NCI-H1417 (cell line): ENCODE measurements around the gene PPP4R4.

Source experiments
- DNase-seq, 3 experiments: peaks; one replicate each; lab custom pipeline; 2025; lab: John Stamatoyannopoulos, UW

The PPP4R4 gene, protein sequence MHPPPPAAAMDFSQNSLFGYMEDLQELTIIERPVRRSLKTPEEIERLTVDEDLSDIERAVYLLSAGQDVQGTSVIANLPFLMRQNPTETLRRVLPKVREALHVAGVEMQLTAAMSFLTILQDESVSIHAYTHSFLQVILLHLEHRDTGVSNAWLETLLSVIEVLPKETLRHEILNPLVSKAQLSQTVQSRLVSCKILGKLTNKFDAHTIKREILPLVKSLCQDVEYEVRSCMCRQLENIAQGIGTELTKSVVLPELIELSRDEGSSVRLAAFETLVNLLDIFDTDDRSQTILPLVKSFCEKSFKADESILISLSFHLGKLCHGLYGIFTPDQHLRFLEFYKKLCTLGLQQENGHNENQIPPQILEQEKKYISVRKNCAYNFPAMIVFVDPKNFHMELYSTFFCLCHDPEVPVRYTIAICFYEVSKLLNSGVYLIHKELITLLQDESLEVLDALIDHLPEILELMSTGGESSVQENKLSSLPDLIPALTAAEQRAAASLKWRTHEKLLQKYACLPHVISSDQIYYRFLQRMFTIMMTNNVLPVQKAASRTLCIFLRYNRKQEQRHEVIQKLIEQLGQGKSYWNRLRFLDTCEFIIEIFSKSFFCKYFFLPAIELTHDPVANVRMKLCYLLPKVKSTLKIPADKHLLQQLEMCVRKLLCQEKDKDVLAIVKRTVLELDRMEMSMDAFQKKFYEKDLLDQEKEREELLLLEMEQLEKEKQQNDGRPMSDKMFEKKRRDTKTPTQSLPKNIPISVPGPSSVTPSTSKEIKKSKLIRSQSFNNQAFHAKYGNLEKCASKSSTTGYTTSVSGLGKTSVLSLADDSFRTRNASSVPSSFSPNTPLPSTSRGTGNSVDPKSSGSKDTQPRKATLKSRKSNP

GRCh38 chr14:94173885-94174603, at the start of gene PPP4R4:
Gene PPP4R4 (plus strand): TSS chr14:94174322. CDS start chr14:94174466, 144 bp downstream.
- peak; percentile 86 to 96 (median 92) for DNase-seq

DNA sequence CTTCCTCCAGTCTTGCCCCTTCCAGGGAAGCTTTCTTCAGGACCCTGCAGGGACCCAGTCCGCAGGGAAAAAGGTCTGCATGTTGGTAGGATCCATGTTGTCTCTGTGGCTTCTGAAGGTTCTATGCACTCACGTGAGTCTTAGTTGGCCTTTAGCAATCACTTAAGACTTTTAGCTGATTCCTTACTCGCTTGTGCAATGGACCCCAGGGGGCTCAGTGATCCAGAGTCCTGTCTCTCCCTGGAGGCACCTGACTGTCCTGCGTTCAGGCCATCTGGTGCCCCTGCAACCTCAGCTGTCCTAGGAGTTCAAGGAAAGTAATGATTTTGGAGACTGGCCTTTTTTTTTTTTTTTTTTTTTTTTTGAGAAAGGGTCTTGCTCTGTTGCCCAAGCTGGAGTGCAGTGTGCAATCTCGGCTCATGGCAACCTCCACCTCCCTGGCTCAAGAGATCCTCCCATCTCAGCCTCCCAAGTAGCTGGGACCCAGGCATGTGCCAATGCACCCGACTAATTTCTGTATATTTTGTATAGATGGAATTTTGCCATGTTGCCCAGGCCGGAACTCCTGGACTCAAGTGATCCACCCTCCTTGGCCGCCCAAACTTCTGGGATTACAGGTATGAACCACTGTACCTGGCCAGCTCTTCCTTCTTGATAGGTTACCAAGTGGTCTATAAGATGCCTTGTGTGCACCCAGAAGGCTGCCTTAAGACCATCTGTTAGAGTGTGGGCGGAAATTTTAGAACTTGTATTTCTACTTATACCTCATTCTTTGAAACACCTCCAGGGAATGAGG, 49.3 kb upstream of the PPP4R4 start:
- no peak for DNase-seq

GRCh38 chr14:94125659-94126418, 48.3 kb upstream of the PPP4R4 start:
- DNase-seq, result no peak

DNA sequence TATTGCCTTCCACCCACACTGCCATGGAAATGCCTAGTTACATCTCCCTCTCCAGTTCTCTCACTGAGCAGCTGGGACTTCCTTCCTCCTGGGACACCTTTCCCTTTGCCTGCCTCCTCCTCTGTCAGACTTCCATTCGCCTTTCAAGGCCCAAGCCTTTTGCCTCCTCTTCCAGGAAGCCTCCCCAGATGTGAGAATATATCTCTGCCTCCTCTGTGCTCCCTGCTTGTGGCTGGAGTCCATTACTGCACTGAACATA, 47.8 kb upstream of the PPP4R4 start:
- no peak for DNase-seq

DNA sequence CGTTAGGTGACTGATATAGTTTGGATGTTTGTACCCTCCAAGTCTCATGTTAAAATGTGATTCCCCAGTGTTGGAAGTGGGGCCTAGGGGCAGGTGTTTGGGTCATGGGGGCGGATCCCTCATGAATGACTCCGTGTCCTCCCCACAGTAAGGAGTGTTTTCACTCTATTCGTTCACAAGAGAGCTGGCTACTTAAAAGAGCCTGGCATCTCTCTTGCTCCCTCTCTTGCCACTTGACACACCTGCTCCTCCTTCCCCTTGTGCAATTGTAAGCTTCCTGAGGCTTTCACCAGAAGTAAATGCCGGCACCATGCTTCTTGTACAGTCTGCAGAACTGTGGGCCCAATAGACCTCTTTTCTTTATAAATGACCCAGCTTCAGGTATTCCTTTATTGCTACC, 47.3 kb upstream of the PPP4R4 start:
- DNase-seq, result no peak

DNA sequence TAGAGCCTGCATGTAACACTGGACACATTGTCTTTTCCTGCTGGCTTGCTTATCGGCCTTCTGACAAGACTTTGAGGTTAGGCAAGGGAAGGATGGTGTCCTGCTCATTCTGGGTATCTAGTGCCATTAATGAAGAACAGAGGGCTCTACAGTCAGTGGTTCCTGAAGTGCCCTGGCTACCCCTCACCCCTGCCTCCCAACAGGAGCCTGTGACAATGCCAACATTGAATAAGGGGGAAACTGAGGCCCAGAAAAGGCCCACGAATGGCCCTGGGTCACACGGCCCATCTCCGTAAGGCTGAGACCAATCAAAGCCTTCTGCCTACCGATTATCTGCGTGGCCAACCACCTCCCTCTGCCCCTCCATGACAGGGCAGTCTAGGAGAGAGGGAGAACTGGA, 46.8 kb upstream of the PPP4R4 start:
- DNase-seq, result no peak

DNA sequence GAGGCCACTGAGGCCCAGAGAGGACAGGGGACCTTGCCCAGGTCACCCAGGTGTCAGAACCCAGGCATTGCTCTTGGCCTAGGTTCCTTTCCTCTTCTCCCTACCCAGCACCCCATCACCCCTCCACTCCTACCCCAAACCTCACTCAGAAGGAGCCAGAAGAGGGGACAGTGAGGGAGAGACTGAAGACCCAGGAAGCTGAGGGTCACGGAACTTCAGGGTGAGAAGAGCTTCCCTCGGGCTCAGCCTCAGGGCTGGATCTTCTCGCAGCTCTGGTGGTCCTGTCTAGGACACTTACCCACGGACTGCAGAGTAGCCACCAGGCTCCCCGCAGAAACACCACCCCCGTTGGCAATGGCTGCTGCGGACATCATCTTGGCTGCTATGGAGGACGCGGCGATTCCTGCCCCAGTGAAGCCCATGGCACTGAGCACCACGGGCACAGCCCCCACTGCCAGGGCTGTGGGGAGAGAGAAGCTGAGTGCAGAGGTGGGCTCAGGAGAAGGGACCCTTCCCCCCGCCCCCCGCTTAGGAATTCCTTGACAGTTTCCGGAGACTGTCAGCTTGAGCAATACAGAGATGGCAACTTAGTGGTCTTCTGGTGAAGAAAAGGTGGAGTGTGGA, 45.8 kb upstream of the PPP4R4 start:
- DNase-seq, result no peak

DNA sequence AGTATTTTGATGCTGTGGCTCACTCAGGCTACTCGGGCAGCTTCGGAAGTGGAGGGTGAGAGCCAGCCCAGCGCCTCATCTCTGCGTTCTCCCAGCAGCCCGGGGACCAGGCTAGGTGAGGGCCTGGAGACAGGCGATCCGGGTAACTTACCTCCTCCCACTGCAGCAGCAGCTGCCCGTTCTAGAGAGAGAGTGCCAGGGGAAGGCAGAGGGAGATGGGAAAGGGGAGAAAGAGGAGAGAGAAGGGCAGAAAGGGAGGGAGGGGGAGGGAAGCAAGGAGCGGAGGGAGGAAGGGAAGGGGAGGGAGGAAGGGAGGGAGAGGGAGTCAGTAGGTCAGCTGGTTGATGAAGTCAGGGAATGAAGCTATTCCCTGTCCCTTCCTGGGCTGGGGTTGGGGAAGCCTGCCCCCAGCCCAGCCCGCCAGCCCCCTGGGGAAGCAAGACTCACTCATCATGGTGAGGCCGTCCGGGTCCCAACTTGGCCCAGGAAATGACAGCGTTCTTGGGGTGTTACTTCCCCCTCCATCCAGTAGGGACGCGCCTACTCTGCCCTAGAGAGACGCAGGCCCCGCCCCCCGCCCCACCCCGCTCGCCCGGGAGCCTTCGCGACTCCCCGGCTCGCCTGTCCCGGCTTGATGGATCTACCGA, 44.9 kb upstream of the PPP4R4 start, which contains the start of gene IFI27L2:
IFI27L2 (minus strand) TSS at position 494 of the 647 bp plus-strand sequence; CDS start at position 454, 40 bp downstream.
- peak; percentile 27 to 88 (median 85) for DNase-seq

GRCh38 chr14:94129758-94130414, 44.2 kb upstream of the PPP4R4 start:
- peak; percentile 20 to 81 (median 68) for DNase-seq

GRCh38 chr14:94132285-94132887, 41.7 kb upstream of the PPP4R4 start:
- DNase-seq, result peak; percentile 67 to 93 (median 76)

DNA sequence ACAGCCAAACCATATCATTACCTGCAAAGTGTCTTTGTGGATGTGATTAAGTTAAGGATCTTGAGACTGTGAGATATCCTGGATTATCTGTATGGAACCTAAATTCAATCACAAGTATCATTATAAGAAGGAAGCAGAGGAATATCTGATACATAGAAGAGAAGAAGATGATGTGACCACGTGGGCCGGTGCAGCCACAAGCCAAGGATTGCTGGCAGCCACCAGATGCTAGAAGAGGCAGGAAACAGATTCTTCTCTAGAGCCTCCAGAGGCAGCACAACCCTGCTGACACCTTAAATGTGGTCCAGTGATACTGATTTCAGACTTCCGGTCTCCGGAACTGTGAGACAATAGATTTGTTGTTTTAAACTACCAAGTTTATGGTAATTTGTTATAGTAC, 38.6 kb upstream of the PPP4R4 start:
- no peak for DNase-seq

DNA sequence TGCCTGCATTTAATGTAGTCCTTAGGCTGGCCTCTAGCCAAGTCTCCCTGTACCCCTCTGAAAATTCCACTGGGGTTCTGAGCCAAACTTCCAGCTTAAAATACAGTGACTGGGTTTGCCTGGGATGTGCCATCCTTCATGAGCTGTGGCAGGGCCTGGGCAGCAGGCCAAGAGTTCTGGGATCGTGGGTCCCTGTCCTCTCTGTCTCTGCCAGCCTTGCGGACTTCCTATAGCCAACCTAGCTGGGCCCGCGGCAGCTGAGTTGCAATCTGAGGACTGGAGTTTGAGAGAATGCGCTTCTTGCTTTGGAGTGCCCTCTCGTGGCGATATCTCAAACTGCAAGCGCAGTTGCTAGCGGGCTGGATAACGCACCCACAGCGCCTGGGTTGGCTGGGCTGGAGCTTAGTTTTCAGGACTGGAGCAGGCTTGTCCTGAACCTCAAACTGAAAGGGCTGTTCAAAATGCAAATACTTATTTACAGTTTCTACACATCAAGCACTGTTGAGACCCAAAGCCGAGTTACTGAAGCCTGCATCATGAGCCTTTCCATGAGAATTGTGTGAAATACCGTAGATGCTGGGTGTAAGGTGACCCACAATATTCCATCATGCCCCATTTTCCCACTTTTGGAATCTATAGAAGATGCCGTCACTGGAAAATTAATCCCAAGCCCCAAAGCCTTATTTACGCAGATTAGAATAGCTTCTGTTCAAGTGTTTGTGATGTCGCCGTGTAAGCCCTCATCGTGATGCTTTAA, 37.4 kb upstream of the PPP4R4 start:
- DNase-seq, result peak in 2 of 3 experiments; percentile 19 to 87

GRCh38 chr14:94138251-94138650, 35.9 kb upstream of the PPP4R4 start:
- peak; percentile 38 to 90 (median 80) for DNase-seq

- DNase-seq, result no peak
Measured at GRCh38 chr14:94139006-94139405, 35.1 kb upstream of the PPP4R4 start.

- DNase-seq, result no peak
Measured at GRCh38 chr14:94139421-94139820, 34.7 kb upstream of the PPP4R4 start.

DNA sequence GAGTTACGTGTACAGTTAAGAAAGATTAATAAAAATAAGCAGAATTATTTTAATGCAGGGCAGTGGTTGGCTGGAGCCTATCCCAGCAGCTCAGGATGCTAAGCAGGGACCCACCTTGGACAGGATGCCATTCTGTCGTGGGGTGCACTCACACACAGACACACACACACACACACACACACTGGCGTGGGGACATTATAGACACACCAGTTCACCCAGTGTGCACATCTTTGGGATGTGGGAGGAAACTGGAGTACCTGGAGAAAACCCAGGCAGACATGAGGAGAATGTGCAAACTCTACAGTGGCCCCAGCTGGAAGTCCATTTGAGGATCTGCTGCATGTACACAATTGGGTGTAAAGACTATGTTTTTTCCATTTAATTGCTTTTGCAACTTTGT, 31.9 kb upstream of the PPP4R4 start:
- DNase-seq, result no peak

DNA sequence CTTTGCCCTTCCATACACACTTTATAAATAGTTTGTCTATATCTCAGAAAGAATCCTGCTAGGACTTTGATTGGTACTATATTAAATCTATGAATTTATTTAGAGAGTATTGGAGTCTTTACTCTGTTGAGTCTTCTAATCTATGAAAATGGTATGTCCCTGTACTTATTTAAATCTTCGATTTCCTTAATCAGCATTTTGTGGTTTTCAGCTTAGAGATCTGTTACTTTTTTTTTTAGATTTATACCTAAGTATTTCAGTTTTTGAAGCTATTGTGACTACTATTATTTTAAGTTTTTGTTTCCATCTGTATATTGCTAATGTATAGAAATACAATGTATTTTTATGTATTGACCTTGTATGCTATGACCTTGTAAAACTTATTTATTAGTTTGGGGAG, 31.3 kb upstream of the PPP4R4 start:
- DNase-seq, result no peak

DNA sequence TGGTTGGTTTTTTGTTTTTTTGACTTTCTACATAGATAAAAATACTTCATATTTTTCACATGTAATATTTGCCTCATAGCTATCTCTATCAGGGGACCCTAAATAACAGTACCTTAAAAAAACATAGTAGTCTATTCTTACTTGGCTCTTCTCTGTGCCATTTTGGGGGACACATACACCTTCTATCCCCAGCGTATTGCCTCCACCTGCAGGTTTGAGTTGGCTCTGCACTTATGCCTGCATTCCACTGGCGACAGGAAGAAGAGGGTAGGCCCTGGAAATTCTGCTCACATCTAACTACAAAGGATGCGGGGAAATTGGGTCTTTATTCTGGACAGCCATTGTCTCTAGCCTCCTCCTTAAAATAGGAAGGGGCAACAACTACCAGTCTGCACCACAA, 30.9 kb upstream of the PPP4R4 start:
- no peak for DNase-seq
